ENCODE measurements around the gene MYADM.

MYADM gene

DNA sequence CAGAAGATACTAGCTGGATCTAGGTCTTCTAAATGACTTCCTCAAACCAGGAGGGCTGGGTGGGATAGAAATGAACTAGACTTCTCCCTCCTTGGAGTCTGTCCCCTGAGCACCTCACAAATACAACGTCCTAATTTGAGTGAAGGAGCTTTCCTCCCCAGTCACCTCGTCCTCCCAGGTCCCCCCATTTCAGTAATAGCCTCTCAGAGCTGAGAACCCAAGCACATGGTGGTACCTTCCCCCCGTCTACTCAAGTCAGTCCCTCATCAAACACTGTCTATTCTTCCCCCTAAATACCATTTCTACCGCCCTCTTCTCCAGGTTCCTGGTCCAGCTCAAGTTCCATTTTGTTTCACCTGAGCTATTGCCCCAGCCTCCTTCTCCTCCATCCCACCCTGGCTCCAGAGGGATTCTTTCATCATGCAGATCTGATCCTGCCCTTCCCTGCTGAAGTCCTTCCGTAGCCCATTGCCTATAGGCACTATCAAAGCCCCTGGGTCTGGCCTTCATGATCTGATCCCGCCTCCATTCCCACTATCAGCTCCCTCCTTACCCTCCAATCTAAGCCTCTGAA, 9.1 kb downstream of the MYADM start:
- Mint-ChIP-seq H3K9me3 (peaks cover 4% of the 10 kb centered on the region), H3K4me1 (peaks cover 41% of the 10 kb centered on the region), H3K27ac (no peak overlapping the region), H3K4me3 (no peak overlapping the region), H3K36me3 (peaks cover 55% of the 10 kb centered on the region)
- ATAC-seq (no peak), DNase-seq (ENCODE audit: low spot score in 2 of 2) (no peak)

DNA sequence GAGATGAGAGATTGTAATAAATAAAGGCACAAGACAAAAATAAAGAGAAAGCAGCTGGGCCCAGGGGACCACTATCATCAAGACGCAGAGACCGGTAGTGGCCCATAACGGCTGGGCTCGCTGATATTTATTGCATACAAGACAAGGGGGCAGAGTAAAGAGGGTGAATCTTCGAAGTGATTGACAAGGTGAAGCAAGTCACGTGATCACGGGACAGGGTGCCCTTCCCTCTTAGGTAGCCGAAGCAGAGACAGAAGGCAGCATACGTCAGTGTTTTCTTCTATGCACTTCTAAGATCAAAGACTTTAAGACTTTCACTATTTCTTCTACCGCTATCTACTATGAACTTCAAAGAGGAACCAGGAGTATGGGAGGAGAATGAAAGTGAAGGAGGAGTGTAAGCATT, 9.7 kb downstream of the MYADM start:
- no peak overlapping the region for H3K27ac Mint-ChIP-seq
- peaks cover 4% of the 10 kb centered on the region for H3K9me3 Mint-ChIP-seq
- no peak overlapping the region for H3K4me3 Mint-ChIP-seq
- H3K36me3 Mint-ChIP-seq: peaks cover 49% of the 10 kb centered on the region
- ATAC-seq (no peak), DNase-seq (ENCODE audit: low spot score in 2 of 2) (no peak)
- H3K4me1 Mint-ChIP-seq: peaks cover 39% of the 10 kb centered on the region

DNA sequence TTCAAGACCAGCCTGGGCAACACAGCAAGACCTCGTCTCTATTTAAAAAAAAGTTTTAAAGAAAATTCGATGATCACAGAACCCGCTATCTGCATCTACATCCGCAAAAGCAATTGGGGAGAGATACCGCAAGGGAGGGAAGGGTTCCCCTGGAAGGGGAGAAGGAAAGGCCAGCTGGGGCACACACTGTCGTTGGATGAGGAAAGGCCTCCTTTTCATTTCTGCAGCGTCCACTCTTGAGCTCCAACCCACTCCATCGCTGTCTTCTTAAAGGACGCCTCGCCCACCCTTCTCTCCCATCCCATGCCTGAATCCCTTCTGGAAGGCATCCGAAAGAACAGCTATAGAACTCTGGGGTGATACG, 11.1 kb downstream of the MYADM start:
- Mint-ChIP-seq H3K9me3 (peaks cover 4% of the 10 kb centered on the region), H3K4me3 (no peak overlapping the region), H3K27ac (no peak overlapping the region), H3K36me3 (peaks cover 35% of the 10 kb centered on the region), H3K4me1 (peaks cover 39% of the 10 kb centered on the region)
- no peak for ATAC-seq
- DNase-seq (ENCODE audit: low spot score in 2 of 2): no peak

DNA sequence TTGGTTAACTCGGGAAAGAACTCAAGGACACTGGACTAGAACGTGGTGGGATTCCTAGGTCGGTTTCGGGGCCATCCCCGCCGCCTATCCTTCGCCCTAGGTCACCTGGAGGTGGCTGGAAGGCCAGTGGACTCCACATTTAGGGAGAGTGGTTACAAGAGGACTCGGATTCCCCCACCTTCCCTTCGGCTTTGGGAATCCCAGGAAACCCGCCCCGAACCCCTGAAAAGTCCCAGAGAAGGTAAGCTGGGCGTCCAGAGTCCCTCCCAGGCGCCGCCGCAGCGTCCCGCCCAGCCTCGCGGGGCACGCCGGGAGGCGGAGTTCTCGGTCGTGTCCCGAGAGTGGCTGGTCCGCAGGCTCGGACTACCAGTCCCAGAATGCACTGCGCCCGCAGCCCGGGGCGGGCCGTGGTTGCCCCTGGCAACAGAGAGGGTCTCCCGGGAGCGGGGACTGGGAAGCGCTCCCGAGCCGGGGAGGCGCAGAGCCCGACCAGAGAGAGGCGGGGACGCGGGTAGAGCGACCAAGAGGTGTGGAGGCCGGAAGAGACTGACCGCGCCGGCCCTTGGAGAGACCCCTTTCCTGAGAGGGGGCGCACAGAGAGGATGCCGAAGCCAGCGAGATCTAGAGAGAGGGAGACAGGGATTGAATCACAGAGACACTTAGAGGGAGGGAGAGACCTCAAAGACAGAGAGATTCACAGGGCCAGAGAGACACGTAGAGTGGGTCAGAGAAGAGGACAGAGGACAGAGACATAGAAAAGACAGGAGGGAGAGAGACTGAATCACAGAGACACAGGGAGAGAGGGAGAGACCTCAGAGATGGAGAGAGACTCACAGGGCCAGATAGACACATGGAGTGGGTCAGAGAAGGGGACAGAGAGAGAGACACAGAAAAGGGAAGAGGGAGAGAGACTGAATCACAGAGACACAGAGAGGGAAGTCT, 11.7 kb downstream of the MYADM start:
- peaks cover 29% of the 10 kb centered on the region for H3K36me3 Mint-ChIP-seq
- ATAC-seq (peak; percentile 93), DNase-seq (ENCODE audit: low spot score in 2 of 2) (peak; percentile 79 to 90)
- peaks cover 3% of the 10 kb centered on the region for H3K9me3 Mint-ChIP-seq
- H3K4me1 Mint-ChIP-seq: peaks cover 36% of the 10 kb centered on the region
- H3K27ac Mint-ChIP-seq: no peak overlapping the region
- no peak overlapping the region for H3K4me3 Mint-ChIP-seq

DNA sequence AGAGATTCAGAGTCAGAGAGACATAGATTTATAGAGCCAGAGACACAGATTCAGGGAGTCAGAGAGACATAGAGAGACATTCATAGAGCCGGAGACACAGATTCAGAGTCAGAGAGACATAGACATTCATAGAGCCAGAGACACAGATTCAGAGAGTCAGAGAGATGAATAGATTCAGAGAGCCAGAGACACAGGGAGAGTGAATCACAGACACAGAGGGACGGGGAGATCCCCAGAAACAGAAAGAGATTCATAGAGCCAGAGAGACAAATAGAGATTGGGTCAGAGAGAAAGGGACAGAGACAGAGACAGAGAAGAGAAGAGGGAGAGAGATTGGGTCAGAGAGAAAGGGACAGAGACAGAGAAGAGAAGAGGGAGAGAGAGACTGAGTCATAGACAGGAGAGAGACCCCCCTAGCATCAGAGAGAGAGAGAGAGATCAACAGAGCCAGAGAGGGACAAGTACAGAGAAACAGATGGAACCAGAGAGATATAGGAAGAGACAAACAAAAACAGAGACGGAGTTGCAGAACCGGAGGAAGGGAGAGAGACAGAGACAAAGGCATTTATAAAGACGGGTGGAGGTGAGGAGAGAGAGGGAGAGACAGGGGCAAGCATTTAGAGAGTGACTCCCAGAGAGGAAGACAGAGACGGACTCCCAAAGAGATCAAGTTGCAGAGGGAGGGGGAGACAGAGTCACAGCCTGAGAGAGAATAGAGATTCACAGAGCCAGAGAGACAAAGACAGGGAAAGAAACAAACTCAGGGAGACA, 13.2 kb downstream of the MYADM start:
- H3K4me1 Mint-ChIP-seq: peaks cover 25% of the 10 kb centered on the region
- peak; percentile 38 for ATAC-seq

DNA sequence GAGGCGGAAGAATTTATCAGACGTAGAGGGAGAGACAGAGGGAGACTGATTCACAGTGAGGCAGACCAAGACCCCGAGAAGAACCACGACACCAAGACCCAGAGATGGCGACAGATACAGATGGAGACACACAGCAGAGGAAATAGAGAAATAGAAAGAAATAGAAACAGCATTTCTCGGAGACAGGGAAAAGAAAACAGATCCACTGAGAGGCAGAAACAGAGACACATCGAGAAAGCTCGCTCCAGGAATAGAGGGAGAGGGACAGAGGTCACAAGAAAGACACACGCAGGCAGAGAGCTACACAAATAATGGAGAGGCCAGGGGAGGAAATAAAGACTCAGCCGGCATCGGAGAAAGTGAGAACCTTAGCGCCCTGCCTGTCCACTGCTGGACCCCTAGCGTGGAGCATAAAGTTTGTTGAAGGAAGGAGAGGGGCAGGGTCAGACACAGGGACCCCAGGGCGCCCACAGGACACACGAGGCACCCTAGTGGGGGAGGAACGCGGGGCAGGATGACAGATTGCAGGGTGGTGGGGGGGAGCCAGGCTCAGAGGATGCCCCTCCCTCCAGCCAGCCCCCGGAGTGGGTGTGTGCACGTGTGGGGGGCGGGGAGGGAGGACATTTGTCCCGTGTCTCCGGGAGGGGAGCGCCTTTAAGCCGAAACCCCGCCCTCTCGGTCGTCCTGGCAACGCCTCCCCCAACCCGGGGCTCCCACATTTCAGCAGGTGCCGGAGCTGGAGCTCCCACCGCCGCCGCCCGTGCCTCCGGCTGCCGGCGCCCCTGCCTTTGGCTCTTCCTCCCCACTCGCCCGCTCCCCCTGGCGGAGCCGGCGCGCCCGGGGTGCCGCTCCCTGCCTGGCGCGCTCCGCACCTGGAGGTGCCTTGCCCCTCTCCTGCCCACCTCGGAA, 14.1 kb downstream of the MYADM start, which contains the start of gene PRKCG:
Gene PRKCG (plus strand): TSS at position 716 of the 909 bp plus-strand sequence. CDS start 298 bp downstream, outside the sequence.
- peak; percentile 53 for ATAC-seq
- Mint-ChIP-seq H3K27ac (no peak within 1 kb of the TSS), H3K4me1 (peaks cover 22% of the 10 kb centered on the region), H3K36me3 (peaks cover 6% of the 10 kb centered on the region), H3K4me3 (no peak within 1 kb of the TSS), H3K9me3 (no peaks in the 10 kb centered on the region)
- peak; percentile 38 to 64 for DNase-seq (ENCODE audit: low spot score in 2 of 2)

More for the DNA sequence above, 13.2 kb downstream of the MYADM start:
- no peak for DNase-seq (ENCODE audit: low spot score in 2 of 2)
- no peak overlapping the region for H3K4me3 Mint-ChIP-seq
- H3K36me3 Mint-ChIP-seq: peaks cover 14% of the 10 kb centered on the region
- H3K27ac Mint-ChIP-seq: no peak overlapping the region
- no peaks in the 10 kb centered on the region for H3K9me3 Mint-ChIP-seq

DNA sequence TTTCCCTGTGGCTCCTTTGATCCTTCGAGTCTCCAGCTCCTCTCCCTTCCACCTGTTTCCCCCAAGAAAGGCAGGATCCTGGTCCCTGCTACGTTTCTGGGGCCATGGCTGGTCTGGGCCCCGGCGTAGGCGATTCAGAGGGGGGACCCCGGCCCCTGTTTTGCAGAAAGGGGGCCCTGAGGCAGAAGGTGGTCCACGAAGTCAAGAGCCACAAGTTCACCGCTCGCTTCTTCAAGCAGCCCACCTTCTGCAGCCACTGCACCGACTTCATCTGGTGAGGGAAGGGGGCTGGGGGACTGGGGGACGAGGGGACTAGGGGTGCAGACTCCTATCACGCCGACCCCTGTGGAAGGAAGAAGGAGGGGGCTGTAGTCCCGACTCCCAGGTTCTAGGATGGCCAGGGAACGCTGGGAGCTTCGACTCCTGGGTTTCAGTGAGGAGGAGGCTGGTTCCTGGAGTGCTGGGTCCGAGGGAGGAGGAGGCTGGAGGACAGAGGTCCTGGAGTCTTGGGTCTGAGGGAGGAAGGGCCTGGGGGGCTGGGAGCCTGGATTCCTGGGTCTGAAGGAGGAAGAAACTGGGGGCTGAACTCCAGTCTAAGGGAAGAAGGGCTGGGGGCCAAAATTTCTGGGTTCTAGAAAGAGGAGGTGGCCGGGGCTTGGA, 14.8 kb downstream of the MYADM start:
- Mint-ChIP-seq H3K27ac (no peak overlapping the region), H3K4me1 (peaks cover 14% of the 10 kb centered on the region), H3K9me3 (no peaks in the 10 kb centered on the region), H3K4me3 (no peak overlapping the region), H3K36me3 (no peaks in the 10 kb centered on the region)
- no peak for ATAC-seq
- no peak for DNase-seq (ENCODE audit: low spot score in 2 of 2)

DNA sequence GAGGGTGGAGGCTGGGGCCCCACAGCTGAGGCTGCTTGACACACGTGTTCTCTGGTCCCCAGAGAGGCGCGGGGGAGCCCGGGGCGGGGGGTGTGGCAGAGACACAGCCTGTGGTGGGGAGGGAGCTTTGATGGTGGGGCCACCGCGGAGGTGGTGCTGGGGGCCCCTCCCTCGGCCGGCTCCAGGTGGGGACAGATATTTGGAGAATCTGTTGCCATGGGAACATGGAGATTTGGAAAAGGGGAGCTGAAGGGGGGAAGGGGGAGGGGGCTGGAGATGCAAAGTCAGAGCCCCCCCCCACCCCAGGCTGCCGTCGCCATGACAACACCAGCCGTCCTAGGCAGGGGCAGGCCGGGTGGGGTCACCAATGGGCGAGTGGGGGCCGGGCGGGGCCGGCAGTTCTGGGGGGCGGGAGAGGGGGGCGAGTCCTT, 15.6 kb downstream of the MYADM start:
- no peak for DNase-seq (ENCODE audit: low spot score in 2 of 2)
- H3K9me3 Mint-ChIP-seq: no peaks in the 10 kb centered on the region
- no peak overlapping the region for H3K27ac Mint-ChIP-seq
- H3K36me3 Mint-ChIP-seq: no peaks in the 10 kb centered on the region
- peaks cover 14% of the 10 kb centered on the region for H3K4me1 Mint-ChIP-seq
- no peak overlapping the region for H3K4me3 Mint-ChIP-seq
- ATAC-seq: no peak

DNA sequence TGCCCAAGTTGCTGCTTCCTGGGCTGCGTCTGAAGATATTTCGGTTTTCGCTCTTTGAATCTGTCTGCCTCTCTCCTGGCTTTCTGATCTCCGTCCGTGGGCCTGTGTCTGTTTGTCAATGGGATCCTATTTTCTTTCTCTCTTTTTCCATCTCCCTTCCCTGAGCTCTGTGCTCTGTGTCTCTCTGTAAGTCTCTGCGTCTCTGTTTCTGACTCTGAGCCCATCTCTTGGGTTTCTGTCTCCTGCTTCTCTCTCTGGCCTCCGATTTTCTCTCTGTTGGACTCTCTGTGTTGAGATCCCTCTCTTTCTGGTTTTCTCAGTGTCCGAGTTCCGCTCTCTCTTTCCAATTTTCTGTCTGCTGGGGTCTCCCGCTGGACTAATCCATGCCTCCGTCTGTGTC, 16.1 kb downstream of the MYADM start:
- Mint-ChIP-seq H3K9me3 (no peaks in the 10 kb centered on the region), H3K4me3 (no peak overlapping the region), H3K4me1 (peaks cover 14% of the 10 kb centered on the region), H3K36me3 (no peaks in the 10 kb centered on the region), H3K27ac (no peak overlapping the region)
- DNase-seq (ENCODE audit: low spot score in 2 of 2): no peak
- no peak for ATAC-seq

DNA sequence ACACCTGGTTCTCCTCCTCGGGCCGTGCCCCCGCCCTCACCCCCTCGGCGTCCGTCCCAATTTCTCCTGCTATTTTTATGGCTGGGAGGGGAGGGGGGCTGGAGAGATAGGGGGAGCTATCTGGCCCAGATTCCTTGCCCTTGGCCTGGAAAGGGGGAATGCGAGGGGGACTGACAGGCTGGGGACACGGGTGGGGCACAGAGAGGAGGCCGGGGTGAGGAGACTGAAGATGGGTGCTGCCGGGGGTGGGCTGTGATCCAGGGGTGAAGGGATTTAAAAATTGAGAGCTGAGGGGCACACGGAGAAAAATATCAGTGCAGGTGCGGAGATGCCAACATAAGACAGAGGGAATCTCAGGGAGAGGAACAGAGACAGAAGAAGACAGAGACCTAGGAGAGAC, 16.6 kb downstream of the MYADM start:
- DNase-seq (ENCODE audit: low spot score in 2 of 2) (no peak), ATAC-seq (no peak)
- no peaks in the 10 kb centered on the region for H3K9me3 Mint-ChIP-seq
- H3K36me3 Mint-ChIP-seq: no peaks in the 10 kb centered on the region
- peaks cover 14% of the 10 kb centered on the region for H3K4me1 Mint-ChIP-seq
- no peak overlapping the region for H3K27ac Mint-ChIP-seq
- no peak overlapping the region for H3K4me3 Mint-ChIP-seq

DNA sequence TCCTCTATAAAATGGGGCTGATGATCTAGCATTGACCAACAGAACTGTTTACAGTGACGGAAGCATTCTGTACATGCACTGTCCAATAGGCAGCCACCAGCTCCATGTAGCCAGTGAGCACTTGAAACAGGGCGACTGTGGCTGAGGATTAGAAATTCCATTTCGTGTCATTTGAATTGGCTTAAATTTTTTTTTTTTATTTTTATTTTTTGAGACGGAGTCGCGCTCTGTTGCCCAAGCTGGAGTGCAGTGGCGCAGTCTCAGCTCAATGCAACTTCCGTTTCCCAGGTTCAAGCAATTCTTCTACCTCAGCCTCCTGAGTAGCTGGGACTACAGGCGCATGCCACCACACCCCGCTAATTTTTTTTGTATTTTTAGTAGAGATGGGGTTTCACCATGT, 17.4 kb downstream of the MYADM start:
- DNase-seq (ENCODE audit: low spot score in 2 of 2): no peak
- Mint-ChIP-seq H3K4me3 (no peak overlapping the region), H3K36me3 (no peaks in the 10 kb centered on the region), H3K27ac (no peak overlapping the region), H3K9me3 (no peaks in the 10 kb centered on the region), H3K4me1 (peaks cover 17% of the 10 kb centered on the region)
- ATAC-seq: no peak

DNA sequence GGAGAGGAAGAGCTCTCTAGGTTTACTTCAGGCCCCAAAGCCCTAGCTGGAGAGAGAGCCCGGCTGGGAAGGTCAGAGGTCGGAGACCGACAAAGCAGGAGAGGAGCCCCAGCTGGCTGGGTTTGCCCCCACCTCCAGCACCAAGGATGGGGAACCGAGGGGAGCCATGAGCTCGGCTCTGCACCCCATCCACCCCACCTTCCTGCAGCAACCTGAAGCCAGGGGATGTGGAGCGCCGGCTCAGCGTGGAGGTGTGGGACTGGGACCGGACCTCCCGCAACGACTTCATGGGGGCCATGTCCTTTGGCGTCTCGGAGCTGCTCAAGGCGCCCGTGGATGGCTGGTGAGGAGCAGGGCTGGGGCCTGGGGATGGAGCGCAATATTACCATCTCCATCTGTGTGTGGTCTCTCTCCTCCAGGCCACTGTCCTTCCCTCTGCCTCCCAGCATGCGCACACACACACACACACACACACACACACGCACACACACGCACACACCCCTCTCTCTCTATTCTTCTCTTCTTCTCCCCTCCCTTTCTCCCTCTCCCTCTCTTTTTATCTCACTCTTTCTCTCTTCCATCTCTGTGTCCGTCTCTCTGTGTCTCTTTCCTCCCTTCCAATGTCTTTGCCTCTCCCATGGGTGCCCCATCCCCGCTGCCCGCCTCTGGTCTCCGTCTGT, 24.8 kb downstream of the MYADM start:
- peaks cover 4% of the 10 kb centered on the region for H3K36me3 Mint-ChIP-seq
- ATAC-seq: no peak
- H3K4me3 Mint-ChIP-seq: no peak overlapping the region
- H3K4me1 Mint-ChIP-seq: peaks cover 5% of the 10 kb centered on the region
- no peak overlapping the region for H3K27ac Mint-ChIP-seq
- no peaks in the 10 kb centered on the region for H3K9me3 Mint-ChIP-seq
- no peak for DNase-seq (ENCODE audit: low spot score in 2 of 2)

DNA sequence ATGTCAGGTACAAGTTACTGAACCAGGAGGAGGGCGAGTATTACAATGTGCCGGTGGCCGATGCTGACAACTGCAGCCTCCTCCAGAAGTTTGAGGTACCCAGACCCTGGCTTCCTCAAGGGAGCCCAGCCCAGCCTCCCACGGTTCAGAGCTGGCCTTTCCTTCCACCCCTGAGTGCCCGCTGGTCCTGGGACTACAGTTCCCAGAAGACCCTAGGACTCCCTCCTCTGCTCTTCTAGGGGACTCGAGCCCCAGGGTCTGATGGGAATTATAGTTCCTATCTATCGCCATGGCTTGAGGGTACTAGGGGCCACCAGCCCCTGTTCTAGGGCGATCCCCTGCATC, 25.3 kb downstream of the MYADM start:
- no peak overlapping the region for H3K4me3 Mint-ChIP-seq
- ATAC-seq (no peak), DNase-seq (ENCODE audit: low spot score in 2 of 2) (no peak)
- H3K4me1 Mint-ChIP-seq: peaks cover 7% of the 10 kb centered on the region
- no peak overlapping the region for H3K27ac Mint-ChIP-seq
- peaks cover 4% of the 10 kb centered on the region for H3K36me3 Mint-ChIP-seq
- no peaks in the 10 kb centered on the region for H3K9me3 Mint-ChIP-seq

DNA sequence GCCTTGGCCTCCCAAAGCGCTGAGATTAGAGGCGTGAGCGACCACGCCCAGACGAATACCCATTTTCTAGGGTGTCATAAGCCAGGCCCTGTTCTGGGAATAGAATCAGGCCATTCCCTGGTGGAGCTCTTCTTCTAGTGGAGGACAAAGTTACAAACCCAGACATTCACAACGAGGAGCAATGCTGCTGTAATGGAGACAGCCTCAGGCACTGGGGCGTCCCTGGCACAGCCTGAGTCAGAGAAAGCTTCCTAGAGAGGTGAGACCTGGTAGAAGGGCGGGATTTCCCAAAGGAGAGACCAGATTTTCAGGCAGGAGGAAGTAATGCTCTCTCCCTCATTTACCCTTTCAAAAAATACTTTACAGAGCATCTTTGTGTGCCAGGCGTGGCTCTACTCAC, 27.0 kb downstream of the MYADM start:
- no peak overlapping the region for H3K27ac Mint-ChIP-seq
- no peak for DNase-seq (ENCODE audit: low spot score in 2 of 2)
- peaks cover 19% of the 10 kb centered on the region for H3K4me1 Mint-ChIP-seq
- no peak overlapping the region for H3K4me3 Mint-ChIP-seq
- H3K36me3 Mint-ChIP-seq: peaks cover 4% of the 10 kb centered on the region
- H3K9me3 Mint-ChIP-seq: no peaks in the 10 kb centered on the region
- no peak for ATAC-seq

Data from stimulated activated effector memory CD8-positive, alpha-beta T cell treated with anti-CD3 and anti-CD28 coated beads, Interleukin-12 subunit alpha, Interleukin-12 subunit beta, amount 100 ng/mL, for 72 hours (primary cell).